WI38 (cell line): ENCODE results near the gene CREB3L1.

ENCODE experiments used
- H3K4me3 ChIP-seq: 2 replicates; pipeline ENCODE4 v1.5.1; 2011; ENCODE audit warnings: low read depth, mild to moderate bottlenecking, control low read depth, low read length
- CTCF ChIP-seq: IDR thresholded peaks from 2 replicates; pipeline ENCODE4 v1.5.1; 2012; ENCODE audit warnings: low read depth, mild to moderate bottlenecking, control low read depth, low read length

CREB3L1 gene

GRCh38 chr11:46238078-46238966 is 39.1 kb upstream of the CREB3L1 start:
- no peak for TF ChIP-seq CTCF
- peak overlapping the region; percentile 57 for H3K4me3 ChIP-seq

- peak; percentile 94 for TF ChIP-seq CTCF
- H3K4me3 ChIP-seq: peak overlapping the region; percentile 57
These were observed 38.3 kb upstream of the CREB3L1 start for GRCh38 chr11:46238967-46239800.

- no peak overlapping the region for H3K4me3 ChIP-seq
These were observed 37.7 kb upstream of the CREB3L1 start for GRCh38 chr11:46239801-46240061.

GRCh38 chr11:46240371-46240770 is 37.1 kb upstream of the CREB3L1 start:
- TF ChIP-seq CTCF: no peak
- no peak overlapping the region for H3K4me3 ChIP-seq

More at GRCh38 chr11:46239801-46240061, 37.7 kb upstream of the CREB3L1 start:
- no peak for TF ChIP-seq CTCF

- H3K4me3 ChIP-seq: no peak overlapping the region
- TF ChIP-seq CTCF: no peak
These were observed 36.6 kb upstream of the CREB3L1 start for GRCh38 chr11:46240861-46241260.

- TF ChIP-seq CTCF: no peak
- H3K4me3 ChIP-seq: peak overlapping the region; percentile 58
These were observed 35.2 kb upstream of the CREB3L1 start for GRCh38 chr11:46242041-46242951.
